Kidney epithelial cell (primary cell): Measurements from ENCODE around the gene SLC48A1. TPM values are rescaled to one million over a fixed set of nuclear protein-coding genes. Genes with fewer than 3 reads are reported as not detected.
"Not testable (repeated sequence)": the region's sequence is repeated elsewhere in the genome, so short reads cannot be mapped to it uniquely, and the experiment has no call there.

Experiments used
- DNase-seq: peaks from one replicate; pipeline ENCODE4 v3.0.0-alpha.2; 2010; ENCODE audit warnings: low read depth
- H3K27me3 ChIP-seq: 2 replicates; pipeline ENCODE4 v1.6.0; 2011; ENCODE audit warnings: low read length; ENCODE audit not compliant: control insufficient read depth, insufficient read depth
- H3K36me3 ChIP-seq: 2 replicates; pipeline ENCODE4 v1.5.1; 2011; ENCODE audit warnings: low read length; ENCODE audit not compliant: control insufficient read depth, insufficient read depth
- H3K4me3 ChIP-seq: 2 replicates; pipeline ENCODE4 v1.5.1; 2011; ENCODE audit warnings: low read depth, mild to moderate bottlenecking, control low read depth, low read length
- CTCF ChIP-seq: IDR thresholded peaks from 2 replicates; pipeline ENCODE4 v1.5.1; 2011; ENCODE audit warnings: mild to moderate bottlenecking, moderate library complexity, low read length, control low read depth, inconsistent platforms; ENCODE audit not compliant: insufficient read depth, poor library complexity, severe bottlenecking
- total RNA-seq: library from RNA; depleted of rRNA; stranded (reverse); fragments of >200 nt; gene quantifications from 2 replicates; pipeline ENCODE4 v1.2.3, GENCODE V29; 2015

Gene SLC48A1
- total RNA-seq, 1 donor from 2014 or later, result 26.5 TPM

GRCh38 chr12:47813511-47814196, 40.6 kb downstream of the SLC48A1 start:
- H3K4me3 ChIP-seq, result no peak overlapping the region
- no peak for TF ChIP-seq CTCF
- no peaks in the 10 kb centered on the region for H3K36me3 ChIP-seq
- no peak for DNase-seq
- H3K27me3 ChIP-seq, result no peaks in the 10 kb centered on the region

- Histone ChIP-seq H3K4me3 (no peak overlapping the region), H3K36me3 (no peaks in the 10 kb centered on the region), H3K27me3 (no peaks in the 10 kb centered on the region)
- TF ChIP-seq CTCF, result no peak
- no peak for DNase-seq
These were observed 41.6 kb downstream of the SLC48A1 start for GRCh38 chr12:47814539-47815170.

GRCh38 chr12:47815447-47815846, 42.4 kb downstream of the SLC48A1 start:
- H3K36me3 ChIP-seq, H3K27me3 ChIP-seq, H3K4me3 ChIP-seq, DNase-seq: not testable (repeated sequence)

GRCh38 chr12:47816403-47817271, 43.6 kb downstream of the SLC48A1 start:
- Histone ChIP-seq H3K4me3 (peak overlapping the region; percentile 10), H3K36me3 (no peaks in the 10 kb centered on the region), H3K27me3 (no peaks in the 10 kb centered on the region)
- no peak for TF ChIP-seq CTCF
- DNase-seq, result no peak

- peak; percentile 28 for TF ChIP-seq CTCF
- DNase-seq, result no peak
- Histone ChIP-seq H3K4me3 (no peak overlapping the region), H3K27me3 (no peaks in the 10 kb centered on the region), H3K36me3 (no peaks in the 10 kb centered on the region)
These were observed 44.4 kb downstream of the SLC48A1 start for GRCh38 chr12:47817272-47818006.

GRCh38 chr12:47818007-47818376, 45.0 kb downstream of the SLC48A1 start:
- DNase-seq, result no peak
- no peak overlapping the region for H3K4me3 ChIP-seq
- no peak for TF ChIP-seq CTCF
- no peaks in the 10 kb centered on the region for H3K36me3 ChIP-seq
- no peaks in the 10 kb centered on the region for H3K27me3 ChIP-seq
